ENCODE results near the gene USPL1.
A peak's percentile ranks its signal among the peaks of the same experiment; 100 is the strongest.

The USPL1 gene

GRCh38 chr13:30659980-30660379 lies 42.3 kb downstream of the USPL1 start:
- no peak for DNase-seq (ENCODE audit: low read depth in 3 of 3)

- DNase-seq (ENCODE audit: low read depth in 3 of 3): no peak
Observed at GRCh38 chr13:30660796-30661195, 43.1 kb downstream of the USPL1 start.

- DNase-seq (ENCODE audit: low read depth in 3 of 3): no peak
Observed at GRCh38 chr13:30664689-30665275, 47.1 kb downstream of the USPL1 start.

- DNase-seq (ENCODE audit: low read depth in 3 of 3): no peak
Observed at GRCh38 chr13:30665638-30666037, 47.9 kb downstream of the USPL1 start.

- no peak for DNase-seq (ENCODE audit: low read depth in 3 of 3)
Observed at GRCh38 chr13:30666113-30666512, 48.4 kb downstream of the USPL1 start.

GRCh38 chr13:30667014-30667413 lies 49.3 kb downstream of the USPL1 start:
- DNase-seq (ENCODE audit: low read depth in 3 of 3): no peak

- no peak for DNase-seq (ENCODE audit: low read depth in 3 of 3)
Observed at GRCh38 chr13:30668312-30668711, 50.6 kb downstream of the USPL1 start.

GRCh38 chr13:30671271-30671815 lies 53.6 kb downstream of the USPL1 start:
- no peak for DNase-seq (ENCODE audit: low read depth in 3 of 3)

- peak; percentile 79 to 84 (median 83) for DNase-seq (ENCODE audit: low read depth in 3 of 3)
Observed at GRCh38 chr13:30673669-30674521, 56.2 kb downstream of the USPL1 start.

GRCh38 chr13:30675717-30676116 lies 58.0 kb downstream of the USPL1 start:
- DNase-seq (ENCODE audit: low read depth in 3 of 3): no peak

- DNase-seq (ENCODE audit: low read depth in 3 of 3): no peak
Observed at GRCh38 chr13:30676672-30677071, 59.0 kb downstream of the USPL1 start.

GRCh38 chr13:30679483-30680330 lies 62.0 kb downstream of the USPL1 start:
- no peak for DNase-seq (ENCODE audit: low read depth in 3 of 3)

- no peak for DNase-seq (ENCODE audit: low read depth in 3 of 3)
Observed at GRCh38 chr13:30681843-30682242, 64.1 kb downstream of the USPL1 start.

- DNase-seq (ENCODE audit: low read depth in 3 of 3): no peak
Observed at GRCh38 chr13:30685320-30685859, 67.7 kb downstream of the USPL1 start.

GRCh38 chr13:30685987-30686386 lies 68.3 kb downstream of the USPL1 start:
- DNase-seq (ENCODE audit: low read depth in 3 of 3): no peak

GRCh38 chr13:30687601-30688000 lies 69.9 kb downstream of the USPL1 start:
- DNase-seq (ENCODE audit: low read depth in 3 of 3): no peak

GRCh38 chr13:30689752-30690151 lies 72.0 kb downstream of the USPL1 start:
- no peak for DNase-seq (ENCODE audit: low read depth in 3 of 3)

GRCh38 chr13:30690282-30691188 lies 72.8 kb downstream of the USPL1 start:
- DNase-seq (ENCODE audit: low read depth in 3 of 3): no peak

- DNase-seq (ENCODE audit: low read depth in 3 of 3): no peak
Observed at GRCh38 chr13:30692113-30692512, 74.4 kb downstream of the USPL1 start.

- DNase-seq (ENCODE audit: low read depth in 3 of 3): no peak
Observed at GRCh38 chr13:30696278-30697176, 78.8 kb downstream of the USPL1 start.

Data from stimulated activated CD4-positive, alpha-beta T cell treated with anti-CD3 and anti-CD28 coated beads, TNF-alpha, amount 100 ng/mL, for 48 hours (primary cell).